Hepatocyte (in vitro differentiated cells): ENCODE data around the gene MYO5A. TPM values are rescaled to one million over a fixed set of nuclear protein-coding genes. Genes with fewer than 3 reads are reported as not detected.
A peak's percentile ranks its signal among the peaks of the same experiment; 100 is the strongest.

Experiments used
- DNase-seq: peaks from one replicate; pipeline ENCODE4 v3.0.0-alpha.2; 2016; ENCODE audit warnings: low spot score
- H2AFZ ChIP-seq: fragments of 200-600 bp; sonication (generic); 2 replicates; pipeline ENCODE4 v1.6.0; 2016; ENCODE audit warnings: antibody characterized with exemption, mild to moderate bottlenecking
- H3K27ac ChIP-seq: fragments of 200-600 bp; sonication (generic); 2 replicates; pipeline ENCODE4 v1.5.1; 2016; ENCODE audit warnings: mild to moderate bottlenecking
- H3K27me3 ChIP-seq: fragments of 200-600 bp; sonication (generic); 2 replicates; pipeline ENCODE4 v1.6.1; 2016
- H3K36me3 ChIP-seq: fragments of 200-600 bp; sonication (generic); replicated peaks from 2 replicates; pipeline ENCODE4 v1.5.1; 2016; ENCODE audit warnings: low read depth; ENCODE audit not compliant: insufficient read depth
- H3K4me1 ChIP-seq: fragments of 200-600 bp; sonication (generic); 2 replicates; pipeline ENCODE4 v1.5.1; 2016; ENCODE audit warnings: mild to moderate bottlenecking, moderate library complexity; ENCODE audit not compliant: insufficient read depth
- H3K4me2 ChIP-seq: fragments of 200-600 bp; sonication (generic); 2 replicates; pipeline ENCODE4 v1.6.0; 2016
- H3K4me3 ChIP-seq: fragments of 200-600 bp; sonication (generic); 2 replicates; pipeline ENCODE4 v1.5.1; 2016; ENCODE audit warnings: mild to moderate bottlenecking
- H3K79me2 ChIP-seq: fragments of 200-600 bp; sonication (generic); 2 replicates; pipeline ENCODE4 v1.6.0; 2017; ENCODE audit warnings: mild to moderate bottlenecking
- H3K9me2 ChIP-seq: fragments of 200-600 bp; sonication (generic); replicated peaks from 2 replicates; pipeline ENCODE4 v1.6.0; 2017; ENCODE audit warnings: mild to moderate bottlenecking; ENCODE audit not compliant: insufficient read depth
- H3K9me3 ChIP-seq: fragments of 200-600 bp; sonication (generic); 2 replicates; pipeline ENCODE4 v1.5.1; 2016; ENCODE audit warnings: low read depth, mild to moderate bottlenecking
- H4K20me1 ChIP-seq: fragments of 200-600 bp; sonication (generic); 2 replicates; pipeline ENCODE4 v1.6.0; 2016; ENCODE audit warnings: mild to moderate bottlenecking; ENCODE audit not compliant: insufficient read depth, poor library complexity, severe bottlenecking
- EZH2 ChIP-seq: fragments of 200-600 bp; sonication (generic); IDR thresholded peaks from 2 replicates; pipeline ENCODE4 v1.6.1; 2016; ENCODE audit warnings: antibody characterized with exemption, mild to moderate bottlenecking, borderline replicate concordance
- EZH2phosphoT487 ChIP-seq: fragments of 200-600 bp; sonication (generic); IDR thresholded peaks from one replicate; pipeline ENCODE4 v1.6.1; 2018; ENCODE audit warnings: antibody characterized with exemption, mild to moderate bottlenecking, low read depth, moderate library complexity; ENCODE audit not compliant: unreplicated experiment, severe bottlenecking
- WGBS: methylation state at CpG from one replicate; pipeline ENCODE4 v1.1.6; 2016; ENCODE audit warnings: low lambda C conversion rate; ENCODE audit errors: missing lambda C conversion rate; 5-methylcytosine and 5-hydroxymethylcytosine counted together
- polyA plus RNA-seq: library from polyadenylated mRNA; unstranded; fragments of >200 nt; fragmentation: Nextera tagmentation; extraction: Ambion mirVana; gene quantifications from 2 replicates; pipeline ENCODE4 v1.2.1, GENCODE V29; 2016
- total RNA-seq: library from RNA; depleted of rRNA; stranded (reverse); fragments of >200 nt; gene quantifications from 2 replicates; pipeline ENCODE4 v1.2.3, GENCODE V29; 2014
- TF ChIP-seq, protein P1 (sequence below): fragments of 200-600 bp; sonication (generic); IDR thresholded peaks from 2 replicates; pipeline ENCODE4 v1.5.1; 2016; ENCODE audit warnings: antibody characterized with exemption, mild to moderate bottlenecking; ENCODE audit not compliant: poor library complexity

MYO5A gene
- total and polyA plus RNA-seq, 2 experiments from 2014 or later, result 3.7 to 14.8 TPM

DNA sequence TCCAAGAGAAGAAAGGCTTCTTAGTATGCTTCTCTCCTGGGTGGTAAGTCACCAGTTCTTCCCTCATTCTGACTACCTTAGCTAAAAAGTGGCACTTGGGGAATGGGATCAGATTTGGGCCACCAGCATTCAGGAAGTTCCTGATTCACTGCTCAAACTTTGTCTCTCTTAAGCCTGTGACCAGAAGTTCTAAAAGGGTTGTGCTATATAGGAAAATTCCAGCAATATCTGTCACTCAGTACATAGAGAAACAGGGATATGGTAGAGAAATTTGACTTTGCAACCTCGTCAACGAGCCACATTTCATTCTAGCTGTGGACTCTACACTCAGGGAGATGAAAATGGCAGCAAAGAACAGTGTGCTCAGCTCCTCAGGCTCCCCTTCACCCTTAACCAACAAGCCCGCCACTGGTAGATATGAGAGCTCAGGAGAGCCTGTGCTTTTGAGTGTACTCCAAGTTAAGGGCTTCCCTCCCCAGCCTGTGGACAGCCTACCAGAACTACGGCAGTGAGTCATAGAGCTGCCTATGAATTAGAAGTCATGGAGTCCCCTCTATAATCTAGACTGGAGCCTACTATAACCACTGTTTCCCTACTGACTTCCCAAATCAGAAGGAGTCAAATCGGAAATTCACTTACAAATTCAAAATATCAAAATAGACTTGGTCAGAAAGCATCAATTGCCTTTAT lies 180.5 kb downstream of the MYO5A start:
- WGBS, result 88% methylated on average over 5 of the region's 5 CpGs
- no peaks in the 10 kb centered on the region for H3K9me2 ChIP-seq
- H3K27ac ChIP-seq, result no peak overlapping the region
- H3K4me1 ChIP-seq, result no peaks in the 10 kb centered on the region
- H3K27me3 ChIP-seq, result no peaks in the 10 kb centered on the region
- TF ChIP-seq EZH2phosphoT487 (no peak), EZH2 (no peak)
- TF ChIP-seq, protein P1, sequence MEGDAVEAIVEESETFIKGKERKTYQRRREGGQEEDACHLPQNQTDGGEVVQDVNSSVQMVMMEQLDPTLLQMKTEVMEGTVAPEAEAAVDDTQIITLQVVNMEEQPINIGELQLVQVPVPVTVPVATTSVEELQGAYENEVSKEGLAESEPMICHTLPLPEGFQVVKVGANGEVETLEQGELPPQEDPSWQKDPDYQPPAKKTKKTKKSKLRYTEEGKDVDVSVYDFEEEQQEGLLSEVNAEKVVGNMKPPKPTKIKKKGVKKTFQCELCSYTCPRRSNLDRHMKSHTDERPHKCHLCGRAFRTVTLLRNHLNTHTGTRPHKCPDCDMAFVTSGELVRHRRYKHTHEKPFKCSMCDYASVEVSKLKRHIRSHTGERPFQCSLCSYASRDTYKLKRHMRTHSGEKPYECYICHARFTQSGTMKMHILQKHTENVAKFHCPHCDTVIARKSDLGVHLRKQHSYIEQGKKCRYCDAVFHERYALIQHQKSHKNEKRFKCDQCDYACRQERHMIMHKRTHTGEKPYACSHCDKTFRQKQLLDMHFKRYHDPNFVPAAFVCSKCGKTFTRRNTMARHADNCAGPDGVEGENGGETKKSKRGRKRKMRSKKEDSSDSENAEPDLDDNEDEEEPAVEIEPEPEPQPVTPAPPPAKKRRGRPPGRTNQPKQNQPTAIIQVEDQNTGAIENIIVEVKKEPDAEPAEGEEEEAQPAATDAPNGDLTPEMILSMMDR, result no peak
- no peaks in the 10 kb centered on the region for H3K79me2 ChIP-seq
- H3K36me3 ChIP-seq, result no peaks in the 10 kb centered on the region
- no peak overlapping the region for H3K4me2 ChIP-seq
- no peak overlapping the region for H3K4me3 ChIP-seq
- H4K20me1 ChIP-seq, result no peaks in the 10 kb centered on the region
- no peak overlapping the region for H2AFZ ChIP-seq
- peak; percentile 19 for DNase-seq
- no peaks in the 10 kb centered on the region for H3K9me3 ChIP-seq

GRCh38 chr15:52344592-52344991 lies 184.1 kb downstream of the MYO5A start:
- Histone ChIP-seq H3K36me3 (no peaks in the 10 kb centered on the region), H3K79me2 (no peaks in the 10 kb centered on the region), H3K4me2 (no peak overlapping the region), H3K4me1 (no peaks in the 10 kb centered on the region), H3K4me3 (no peak overlapping the region), H3K27ac (no peak overlapping the region), H2AFZ (no peak overlapping the region), H3K27me3 (no peaks in the 10 kb centered on the region), H3K9me2 (no peaks in the 10 kb centered on the region), H4K20me1 (no peaks in the 10 kb centered on the region), H3K9me3 (no peaks in the 10 kb centered on the region)
- TF ChIP-seq EZH2phosphoT487, result no peak
- no peak for TF ChIP-seq EZH2
- TF ChIP-seq, protein P1, result no peak
- DNase-seq, result no peak
- WGBS, result 93% methylated on average over 1 of the region's 1 CpG

DNA sequence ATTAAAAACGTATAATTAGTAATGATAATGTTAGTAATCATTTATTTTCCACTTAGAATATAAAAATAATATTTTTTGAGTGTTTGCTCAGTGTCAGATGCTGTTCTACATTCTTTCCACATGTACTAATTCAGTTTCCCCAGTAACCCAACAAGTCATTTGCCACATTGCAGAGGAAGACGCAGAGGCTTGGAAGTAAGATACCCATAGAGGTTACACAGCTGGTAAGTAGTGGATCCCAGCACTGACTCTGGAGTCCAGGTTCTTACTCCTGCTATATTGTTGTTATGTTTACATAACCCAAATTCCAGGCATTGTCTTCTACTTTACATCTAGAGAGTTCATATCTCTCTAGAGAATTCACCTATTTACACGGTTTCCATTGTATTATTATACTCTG lies 184.8 kb downstream of the MYO5A start:
- no peak overlapping the region for H2AFZ ChIP-seq
- H3K9me3 ChIP-seq, result no peaks in the 10 kb centered on the region
- no peak for DNase-seq
- no peak overlapping the region for H3K27ac ChIP-seq
- H3K4me3 ChIP-seq, result no peak overlapping the region
- H3K4me1 ChIP-seq, result no peaks in the 10 kb centered on the region
- no peaks in the 10 kb centered on the region for H3K36me3 ChIP-seq
- no peaks in the 10 kb centered on the region for H3K79me2 ChIP-seq
- H3K9me2 ChIP-seq, result no peaks in the 10 kb centered on the region
- no peaks in the 10 kb centered on the region for H3K27me3 ChIP-seq
- H3K4me2 ChIP-seq, result no peak overlapping the region
- WGBS, result 90% methylated on average over 3 of the region's 3 CpGs
- no peaks in the 10 kb centered on the region for H4K20me1 ChIP-seq
- TF ChIP-seq EZH2, result no peak
- TF ChIP-seq EZH2phosphoT487, result no peak
- TF ChIP-seq, protein P1, result no peak
